ENCODE results near the gene DKC1.
A peak's percentile ranks its signal among the peaks of the same experiment; 100 is the strongest.
"Not testable (repeated sequence)": the region's sequence is repeated elsewhere in the genome, so short reads cannot be mapped to it uniquely, and the experiment has no call there.

The DKC1 gene

DNA sequence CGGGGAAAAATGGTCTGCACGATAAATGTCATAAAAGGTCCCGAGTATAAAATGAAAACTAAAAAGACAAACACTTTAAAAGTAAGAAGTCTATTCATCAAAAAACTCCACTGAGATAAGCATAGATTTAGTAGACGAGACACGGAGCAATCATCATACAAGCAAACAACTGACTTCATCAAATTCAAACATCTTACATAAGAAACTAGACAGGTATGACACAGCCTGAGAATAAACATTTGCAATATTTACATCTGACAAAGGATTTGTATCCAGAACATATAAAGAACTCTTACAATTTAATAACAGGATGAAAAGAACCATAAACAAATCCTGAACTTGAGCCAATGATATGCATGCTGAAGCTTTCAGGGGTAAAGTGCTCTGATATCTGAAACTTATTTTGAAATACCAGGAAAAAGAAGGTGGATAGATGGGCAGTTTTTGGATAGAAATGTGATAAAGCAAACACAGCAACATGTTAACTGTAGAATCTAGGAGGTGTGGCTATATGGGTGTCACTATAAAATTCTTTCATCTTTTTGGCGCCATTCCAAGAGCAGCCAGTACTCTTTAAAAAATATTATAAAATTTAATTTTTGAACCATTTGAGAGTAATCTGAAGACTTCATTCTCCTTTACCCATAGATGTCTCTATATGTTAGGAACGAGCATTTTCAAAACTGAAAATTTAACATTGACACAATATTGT lies 30.6 kb downstream of the DKC1 start:
- DNase-seq (ENCODE audit: low read depth): no peak

DNA sequence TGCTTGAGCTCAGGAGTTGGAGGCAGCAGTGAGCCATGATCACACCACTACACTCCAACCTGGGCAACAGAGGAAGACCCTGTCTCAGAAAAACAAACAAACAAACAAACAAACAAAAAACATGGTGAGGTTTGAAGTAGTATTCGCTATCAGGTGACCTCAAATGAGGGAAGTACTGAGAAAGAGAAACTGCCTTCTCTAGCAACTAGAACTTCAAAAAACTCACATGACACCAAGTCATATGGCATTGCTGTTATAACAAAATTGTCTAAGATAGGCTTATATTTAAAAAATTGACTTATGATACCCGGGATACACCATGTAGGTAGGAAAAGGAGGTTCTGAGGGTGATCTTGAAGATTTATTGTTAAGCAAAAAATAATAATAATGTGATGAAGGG lies 32.4 kb downstream of the DKC1 start:
- no peak for DNase-seq (ENCODE audit: low read depth)

DNA sequence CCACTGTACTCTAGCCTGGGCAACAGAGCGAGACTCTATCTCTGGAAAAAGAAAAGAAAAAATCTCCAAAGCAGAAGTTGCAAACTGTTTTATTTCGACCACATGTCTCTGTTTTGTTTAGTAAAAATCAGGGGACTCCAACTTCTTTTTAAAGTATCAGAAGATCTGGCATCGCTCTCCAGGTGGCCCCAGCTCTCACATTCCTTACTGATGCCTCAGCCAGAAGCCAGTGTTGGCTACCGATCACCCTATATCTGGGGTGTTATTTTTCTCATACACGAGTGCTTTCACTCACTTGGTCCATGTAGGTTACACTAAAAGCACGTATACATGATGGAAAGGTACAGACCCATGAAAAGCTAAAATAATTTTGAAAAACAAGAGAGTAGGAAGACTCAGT lies 34.3 kb downstream of the DKC1 start:
- DNase-seq (ENCODE audit: low read depth): no peak

DNA sequence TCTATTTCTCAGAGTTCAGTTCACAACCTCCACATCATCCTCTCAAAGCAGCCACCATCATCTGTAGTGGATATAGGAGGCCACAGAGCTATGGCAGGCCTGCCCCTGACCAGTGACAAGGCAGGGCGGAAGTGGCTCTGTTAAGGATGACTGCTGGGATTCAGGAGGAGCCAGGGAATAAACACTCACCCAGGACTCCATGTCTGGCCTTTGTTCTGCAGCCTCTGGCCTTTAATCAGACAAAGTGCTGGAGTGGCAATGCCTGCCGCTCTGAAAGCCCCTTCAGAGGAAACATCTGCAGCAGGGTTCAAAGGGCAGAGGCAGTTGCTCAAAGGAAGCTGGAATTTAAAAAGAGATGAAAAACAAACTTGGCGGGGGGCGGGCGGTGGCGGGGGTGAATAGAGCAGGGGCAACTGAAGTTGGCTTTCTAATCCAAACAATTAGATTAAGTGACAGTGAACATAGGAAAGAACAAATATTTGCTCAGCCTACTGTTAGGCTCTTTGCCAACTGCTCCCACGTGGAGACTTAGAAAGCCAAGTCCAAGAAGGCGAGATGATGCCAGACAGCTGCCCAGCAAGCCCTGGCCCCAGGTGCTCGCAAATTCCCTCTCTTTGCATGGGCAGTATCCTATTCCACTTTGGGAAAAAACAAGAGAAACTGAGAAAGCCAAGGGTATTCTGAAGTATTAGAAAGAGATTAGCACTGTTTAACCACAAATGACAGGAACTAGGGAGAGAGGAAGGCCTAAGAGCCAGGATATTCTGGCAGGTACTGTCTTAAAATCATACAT lies 37.1 kb downstream of the DKC1 start:
- no peak for DNase-seq (ENCODE audit: low read depth)

DNA sequence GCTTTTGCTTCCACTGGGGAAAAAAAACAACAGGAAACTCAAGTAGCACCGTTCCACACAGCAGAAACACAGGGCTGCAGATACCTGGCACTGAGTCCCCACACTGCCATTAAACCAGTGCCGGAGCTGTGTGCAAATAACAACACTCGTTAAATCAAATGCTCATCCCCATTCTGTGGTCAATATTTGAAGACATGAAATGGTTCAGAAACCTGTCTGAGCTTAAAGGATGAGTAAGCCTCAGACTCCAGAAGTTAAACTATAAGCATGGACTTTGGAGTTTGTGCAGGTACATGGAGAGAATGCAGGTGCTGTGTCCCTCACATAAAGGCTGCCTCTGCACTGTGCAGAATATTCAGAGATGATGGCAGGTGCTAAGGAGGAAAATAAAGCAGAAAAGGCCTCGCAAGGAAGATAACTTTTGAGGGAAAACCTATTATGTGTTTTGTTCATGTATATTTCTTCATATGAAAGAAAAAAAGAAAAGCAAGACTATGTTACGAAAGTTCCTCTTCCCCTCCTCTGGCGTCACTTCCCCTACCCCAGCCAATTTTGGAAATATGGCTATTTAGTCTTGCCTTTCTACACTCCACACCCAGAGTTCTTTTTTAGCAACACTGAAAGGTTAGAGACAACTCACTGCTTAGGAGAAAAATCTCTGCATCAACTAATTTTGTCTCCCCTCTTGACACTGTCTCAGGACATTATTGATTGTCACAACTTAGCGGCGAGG lies 38.0 kb downstream of the DKC1 start:
- no peak for DNase-seq (ENCODE audit: low read depth)

DNA sequence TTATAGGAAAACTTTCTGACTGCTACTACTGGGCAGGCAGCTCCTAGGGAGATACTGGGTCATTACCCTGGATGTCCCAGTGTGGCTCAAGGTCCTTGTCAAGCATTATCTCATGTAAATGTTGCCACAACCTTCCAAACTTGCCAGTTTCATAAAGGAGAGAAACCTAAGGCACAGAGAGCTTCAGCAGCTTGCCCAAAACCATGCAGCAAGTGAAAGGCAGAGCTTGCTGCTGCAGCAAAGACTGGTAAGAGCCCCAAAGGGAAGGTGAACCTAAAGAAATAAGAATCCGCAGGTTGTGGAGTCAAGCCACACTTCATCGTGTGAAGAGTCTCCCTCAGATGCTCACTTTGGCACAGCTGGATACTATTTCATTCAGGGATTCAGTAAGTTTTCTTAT lies 40.3 kb downstream of the DKC1 start:
- DNase-seq (ENCODE audit: low read depth): no peak

DNA sequence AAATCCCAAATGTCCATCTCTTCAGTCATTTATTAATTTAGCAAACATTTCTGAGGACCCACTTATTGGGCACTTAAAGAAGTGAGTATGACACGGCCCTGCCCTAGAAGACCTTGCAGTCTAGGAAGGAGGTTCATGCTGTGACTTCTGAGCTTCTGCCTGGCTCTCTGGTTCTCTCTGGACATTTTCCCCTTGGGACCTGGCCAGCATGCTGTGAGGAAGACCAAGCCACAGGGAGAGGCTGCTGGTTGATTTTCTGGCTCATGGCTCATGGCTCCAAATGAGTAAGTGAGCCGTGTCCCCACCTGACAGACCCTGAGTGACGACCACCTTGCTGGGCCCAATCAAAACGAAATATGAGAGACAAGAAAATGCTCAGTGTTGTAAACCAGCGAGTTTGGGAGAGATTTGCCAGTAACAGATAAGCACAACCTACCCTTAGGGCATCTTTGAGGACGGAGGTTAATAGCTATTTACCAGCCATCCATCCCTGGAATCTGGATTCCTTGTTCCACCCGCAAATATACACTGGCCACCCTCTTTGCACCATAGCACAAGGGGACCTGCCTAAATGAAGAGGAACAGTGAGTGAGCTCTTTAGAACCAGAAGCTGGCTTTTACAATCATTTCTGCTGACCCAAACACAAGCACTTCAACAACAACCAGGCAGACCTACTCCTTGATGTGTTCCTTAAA lies 41.7 kb downstream of the DKC1 start:
- DNase-seq (ENCODE audit: low read depth): no peak

DNA sequence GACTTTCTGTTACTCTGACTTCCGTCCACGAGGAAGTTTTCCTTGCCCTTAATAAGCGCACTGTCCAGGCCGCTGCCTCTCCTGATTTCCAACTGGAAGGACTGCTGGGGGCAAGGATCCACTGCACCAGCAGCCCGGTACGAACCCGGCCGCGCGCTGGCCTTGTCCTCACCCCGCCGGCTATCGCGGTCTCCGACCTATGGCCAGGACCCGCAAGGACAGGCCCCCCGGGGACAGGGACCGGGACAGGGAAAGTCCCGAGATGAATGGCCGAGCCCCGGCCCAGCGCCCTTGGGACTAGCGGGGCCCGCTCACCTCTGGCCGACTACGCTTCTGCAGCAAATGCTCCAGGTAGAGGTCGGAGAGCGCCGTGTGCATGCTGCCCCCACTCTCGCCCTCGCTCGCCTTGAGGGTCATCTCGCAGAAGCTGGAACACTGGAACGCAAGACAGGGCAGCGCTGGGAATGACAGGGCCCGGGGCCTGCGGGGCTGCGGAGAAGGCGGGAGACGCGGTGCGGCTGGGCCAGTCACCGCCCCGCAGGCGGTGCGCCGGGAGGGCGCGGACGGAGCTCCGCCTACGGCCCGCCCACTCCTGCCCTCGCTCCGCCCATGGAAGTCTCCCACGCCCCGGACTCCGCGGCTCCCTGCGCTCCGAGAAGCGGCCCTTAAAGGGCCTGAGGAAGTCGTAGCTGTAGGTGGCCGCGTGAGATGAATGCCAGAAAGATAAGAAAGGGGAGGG lies 42.5 kb downstream of the DKC1 start, which contains the start of gene MPP1:
Gene MPP1 (minus strand): TSS at position 529 of the 739 bp plus-strand sequence. CDS start 112 bp downstream, at position 417.
- peak; percentile 60 for DNase-seq (ENCODE audit: low read depth)

DNA sequence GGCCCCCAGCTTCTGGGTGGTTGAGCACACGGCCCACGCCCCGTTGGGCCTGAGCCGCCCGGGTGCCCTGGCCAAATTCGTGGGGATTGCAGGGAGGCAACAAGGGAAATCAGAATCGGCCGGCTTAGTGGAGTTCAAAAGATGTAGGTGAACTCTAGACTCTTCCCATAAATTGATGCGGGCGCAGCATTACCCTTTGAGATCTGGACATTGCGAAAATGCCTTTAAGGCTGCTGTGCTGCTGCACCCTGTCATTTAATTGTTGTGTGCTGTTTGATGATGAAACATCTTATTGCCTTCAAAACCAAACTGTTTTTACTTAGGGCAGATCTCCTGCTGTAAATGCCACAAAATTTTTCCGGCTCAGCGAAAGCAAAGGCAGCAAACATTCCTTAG lies 43.0 kb downstream of the DKC1 start:
- no peak for DNase-seq (ENCODE audit: low read depth)

DNA sequence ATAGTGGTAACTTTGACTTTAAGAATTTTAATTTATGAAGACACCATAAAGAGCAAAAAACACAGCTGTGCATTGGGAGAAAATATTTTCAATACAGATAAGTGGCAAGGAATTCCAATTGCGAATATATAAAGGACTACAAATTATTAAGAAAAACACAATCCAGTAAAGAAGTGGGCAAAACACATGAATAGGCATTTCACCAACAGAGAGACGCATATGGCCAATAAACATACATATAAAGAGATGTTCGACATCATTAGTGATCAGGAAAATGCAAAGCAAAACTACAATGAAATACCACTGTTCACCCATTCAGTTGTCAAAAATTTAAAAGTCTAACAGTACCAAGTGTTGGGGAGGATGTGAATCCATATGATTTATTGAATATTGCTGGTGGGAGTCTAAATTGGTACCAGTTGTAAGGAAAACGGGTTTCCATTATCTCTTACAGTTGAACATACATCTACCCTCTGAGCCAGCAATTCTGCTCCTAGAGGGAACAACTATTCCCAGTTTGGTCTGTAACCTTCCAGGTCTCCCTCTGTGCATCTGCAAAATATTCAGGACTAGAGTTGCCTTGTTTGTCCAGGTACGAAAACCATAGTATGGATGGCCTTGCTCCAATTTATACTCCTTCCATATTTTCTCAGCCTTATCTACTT lies 44.3 kb downstream of the DKC1 start:
- DNase-seq (ENCODE audit: low read depth): no peak

DNA sequence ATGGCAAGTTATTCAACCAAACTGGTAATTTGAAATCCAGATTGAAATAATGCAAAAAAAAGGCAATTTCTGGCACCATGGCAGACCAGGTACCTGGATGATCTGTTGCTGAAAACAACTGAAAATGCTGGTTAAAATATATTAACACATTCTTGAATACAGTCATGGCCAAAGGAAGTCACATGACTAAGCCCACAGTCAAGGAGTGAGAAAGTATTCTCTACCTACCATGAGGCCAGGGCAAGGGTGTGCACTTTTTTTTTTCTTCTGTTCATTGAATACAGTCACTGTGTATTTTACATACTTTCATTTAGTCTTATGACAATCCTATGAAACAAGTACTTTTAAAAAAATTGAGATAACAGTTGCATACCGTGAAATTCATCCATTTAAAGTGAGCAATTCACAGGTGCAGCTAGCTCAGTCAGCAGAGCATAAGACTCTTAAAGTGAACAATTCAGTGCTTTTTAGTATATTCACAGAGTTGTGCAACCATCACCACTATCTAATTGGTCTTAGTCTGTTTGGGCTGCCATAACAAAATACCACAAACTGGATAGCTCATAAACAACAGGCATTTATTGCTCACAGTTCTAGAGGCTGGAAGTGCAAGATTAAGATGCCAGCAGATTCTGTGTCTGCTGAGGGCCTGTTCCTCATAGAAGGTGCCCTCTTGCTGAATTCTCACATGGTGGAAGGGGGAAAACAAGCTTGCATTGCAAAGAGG lies 47.4 kb downstream of the DKC1 start:
- no peak for DNase-seq (ENCODE audit: low read depth)

DNA sequence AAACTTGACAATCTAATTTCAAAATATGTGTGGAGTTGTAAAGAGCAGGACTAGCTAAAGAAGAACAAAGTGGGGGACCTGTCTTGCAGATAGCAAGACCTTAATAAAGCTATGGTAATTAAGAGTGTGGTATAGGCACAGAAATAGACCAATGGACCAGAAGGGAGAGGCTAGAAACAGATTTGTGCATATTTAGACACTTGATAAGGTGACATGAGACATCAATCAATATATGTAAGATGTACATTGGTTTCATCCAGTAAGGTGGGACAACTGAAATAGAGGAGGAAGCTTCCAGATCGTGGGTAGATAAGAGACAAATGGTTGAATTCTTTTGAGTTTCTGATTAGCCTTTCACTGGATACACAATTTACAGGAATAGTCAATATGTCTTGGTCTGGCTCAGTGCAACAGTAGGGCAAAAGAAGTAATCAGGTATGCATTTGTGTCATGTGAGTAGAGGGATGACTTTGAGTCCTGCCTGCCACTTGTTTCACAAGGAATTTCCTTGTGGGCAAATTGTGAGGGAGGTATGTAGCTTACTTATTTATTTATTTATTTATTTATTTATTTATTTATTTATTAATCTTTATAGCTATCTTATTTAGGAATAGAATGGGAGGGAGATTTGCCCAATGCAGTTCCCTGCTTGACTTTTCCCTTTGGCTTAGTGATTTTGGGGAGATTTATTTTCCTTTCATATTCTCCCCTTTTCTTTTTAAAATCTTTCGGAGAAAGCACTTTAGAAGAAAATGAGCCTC lies 49.9 kb downstream of the DKC1 start:
- DNase-seq (ENCODE audit: low read depth): no peak

DNA sequence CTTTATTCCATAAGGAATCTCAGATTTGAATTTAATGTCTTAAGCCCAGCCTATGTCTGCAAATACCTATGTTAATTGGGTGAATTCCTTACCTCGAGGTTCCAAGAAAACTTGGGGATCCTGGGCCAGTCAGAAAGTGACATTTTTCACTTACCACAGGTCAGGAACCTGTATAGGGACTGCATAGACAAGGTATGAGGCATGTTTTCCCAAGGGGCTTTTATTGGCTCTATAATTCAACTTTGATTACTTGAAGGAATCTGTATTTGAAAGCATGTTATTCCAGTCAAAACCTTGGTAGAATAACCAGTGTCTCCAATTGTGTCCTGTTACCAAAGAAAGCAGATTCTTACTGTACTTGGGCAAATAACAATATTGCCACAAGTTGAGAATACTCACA lies 51.1 kb downstream of the DKC1 start:
- no peak for DNase-seq (ENCODE audit: low read depth)

DNA sequence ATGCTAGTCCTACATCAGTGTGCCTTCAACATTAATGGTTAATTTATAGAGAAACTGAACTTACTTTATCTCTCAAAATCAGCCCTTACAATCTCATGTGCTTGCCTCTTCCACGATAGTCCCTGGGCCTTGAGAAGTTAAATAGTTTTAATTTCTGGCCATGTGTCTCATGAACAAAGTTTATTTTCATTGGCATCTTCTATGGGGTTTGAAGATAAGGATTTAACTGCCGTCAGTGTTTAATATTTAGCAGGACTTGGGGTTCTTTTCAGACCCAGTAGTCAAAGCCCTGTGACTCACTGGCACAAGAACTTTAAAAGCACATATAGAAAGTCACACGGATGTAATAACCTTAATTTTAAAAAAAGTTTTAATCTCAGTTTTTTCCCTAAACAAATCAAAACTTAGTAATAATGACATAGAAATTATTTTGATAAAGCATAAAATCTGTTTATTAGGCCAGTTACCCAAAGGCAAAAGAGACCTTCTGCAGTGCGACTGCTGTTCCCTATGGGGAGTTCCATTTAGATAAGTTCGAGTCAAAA lies 52.7 kb downstream of the DKC1 start:
- no peak for DNase-seq (ENCODE audit: low read depth)

DNA sequence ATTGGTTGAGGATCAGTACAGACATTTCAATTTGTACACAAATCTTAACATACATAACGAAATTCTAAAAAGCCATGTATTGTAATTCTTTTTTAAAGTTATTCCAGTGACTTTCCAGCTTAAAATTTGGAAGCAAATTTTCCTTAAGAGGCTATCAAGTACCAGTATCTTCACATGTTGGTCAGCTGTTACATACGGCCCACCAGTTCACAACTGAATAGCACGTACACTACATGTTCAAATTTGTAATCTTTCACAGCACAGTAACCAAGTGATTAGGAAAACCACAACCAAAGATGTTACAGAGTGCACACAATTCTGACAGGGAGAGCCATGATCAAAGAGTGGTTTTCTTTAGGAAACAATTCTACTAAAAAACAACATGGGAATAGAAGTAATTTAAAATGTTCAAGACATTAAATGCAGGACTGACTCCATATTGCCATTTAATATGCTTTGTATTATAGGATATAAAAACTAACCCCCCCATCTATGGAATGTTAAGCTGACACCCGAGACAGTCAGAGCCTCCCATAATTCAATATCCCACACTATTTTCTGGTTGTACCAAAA lies 53.7 kb downstream of the DKC1 start:
- DNase-seq (ENCODE audit: low read depth): not testable (repeated sequence)

DNA sequence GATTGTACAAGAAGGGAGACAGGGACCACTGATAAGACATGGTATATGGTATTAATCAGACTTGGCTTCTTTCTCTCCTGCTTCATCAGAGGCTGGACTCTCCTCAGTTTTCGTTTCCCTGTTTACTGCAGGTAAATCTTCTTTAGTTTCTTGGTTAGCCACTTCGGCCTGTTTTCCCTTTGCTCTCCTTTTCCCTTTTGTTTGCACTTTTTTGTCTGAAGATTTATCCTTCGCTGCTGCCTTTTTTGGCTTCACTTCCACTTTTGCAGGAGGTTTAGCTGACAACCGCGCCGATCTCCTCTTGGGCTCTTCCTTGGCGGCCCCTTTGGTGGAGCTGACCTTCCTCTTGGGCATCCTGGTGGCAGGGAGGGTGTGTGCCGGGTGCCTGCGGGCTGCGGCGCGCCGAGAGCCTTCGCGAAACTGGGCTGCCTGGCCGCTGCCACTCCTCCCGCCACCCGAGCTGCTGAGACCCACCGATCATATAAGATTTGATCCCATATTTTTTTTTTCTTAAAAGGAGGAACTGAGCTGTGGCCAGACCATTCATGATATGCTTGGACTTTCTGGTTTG lies 54.5 kb downstream of the DKC1 start:
- DNase-seq (ENCODE audit: low read depth): not testable (repeated sequence)

DNA sequence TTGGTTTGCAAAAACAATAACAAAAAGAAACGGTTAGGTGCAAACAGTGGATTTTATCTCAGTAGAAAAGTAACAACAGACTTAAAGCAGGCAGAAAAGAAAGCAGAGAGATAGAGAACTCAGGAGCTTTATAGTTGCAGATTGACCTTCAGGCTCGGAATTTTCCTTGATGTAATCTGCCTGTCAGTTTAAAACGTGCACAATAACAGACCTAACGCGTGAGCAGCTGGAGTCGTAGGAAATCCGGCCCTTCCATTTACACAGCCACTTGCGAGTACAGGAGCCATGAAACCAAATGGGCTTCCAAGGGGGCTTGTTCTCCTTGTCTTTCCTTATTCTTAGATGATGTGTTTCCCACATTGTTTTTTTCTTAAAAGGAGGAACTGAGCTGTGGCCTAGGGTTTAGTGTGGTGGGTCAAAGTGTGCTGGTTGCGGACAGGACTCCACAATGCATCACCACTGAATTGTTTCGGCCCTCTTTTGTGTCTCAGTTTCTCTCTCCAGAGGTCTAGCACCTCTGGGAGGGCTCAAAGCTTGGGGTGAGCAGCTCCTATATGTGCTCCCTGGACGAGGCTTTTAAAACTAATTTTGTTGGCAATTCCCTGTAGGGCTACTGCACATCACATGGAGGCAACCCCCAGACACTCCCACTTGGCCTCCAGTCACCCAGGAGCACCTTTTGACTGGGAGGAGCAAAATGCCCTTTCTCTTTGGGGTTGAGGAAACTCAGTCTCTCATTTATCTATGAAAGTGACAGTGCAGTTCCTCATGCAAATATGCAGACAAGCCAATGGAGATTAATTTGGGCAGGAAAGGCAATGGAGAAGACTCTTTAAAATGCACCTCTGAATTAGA lies 56.5 kb downstream of the DKC1 start:
- no peak for DNase-seq (ENCODE audit: low read depth)
